SK-N-SH treated with all-trans-retinoic acid at 6 μM for 48 hours (cell line): ENCODE data around the gene FBXO24.

ENCODE experiments used
- ATAC-seq: fragments of 200-7000 bp; cut with Tn5 transposase; 3 replicates; pipeline ENCODE4 v1.9.1; 2020; ENCODE audit warnings: mild to moderate bottlenecking, moderate library complexity
- ARNTL ChIP-seq: fragments of 450-650 bp; formaldehyde crosslinking; IDR thresholded peaks from 2 replicates; pipeline ENCODE4 v1.5.0; 2020; ENCODE audit warnings: low read depth, mild to moderate bottlenecking, moderate library complexity, borderline replicate concordance
- CSDC2 ChIP-seq: fragments of 250-450 bp; sonication (Bioruptor Pico); IDR thresholded peaks from 2 replicates; pipeline ENCODE4 v1.5.0; 2020; ENCODE audit warnings: mild to moderate bottlenecking, moderate library complexity
- ESRRG ChIP-seq: fragments of 250-450 bp; sonication (Bioruptor Pico); IDR thresholded peaks from 2 replicates; pipeline ENCODE4 v1.6.1; 2021; ENCODE audit warnings: mild to moderate bottlenecking
- PPARA ChIP-seq: fragments of 250-450 bp; sonication (Bioruptor Pico); IDR thresholded peaks from 2 replicates; pipeline ENCODE4 v1.5.0; 2020; ENCODE audit warnings: mild to moderate bottlenecking, borderline replicate concordance
- SNAI2 ChIP-seq: fragments of 250-450 bp; sonication (Bioruptor Pico); IDR thresholded peaks from 2 replicates; pipeline ENCODE4 v1.5.0; 2020; ENCODE audit warnings: mild to moderate bottlenecking, moderate library complexity
- TOX ChIP-seq: fragments of 250-450 bp; sonication (Bioruptor Pico); IDR thresholded peaks from 2 replicates; pipeline ENCODE4 v1.8.0; 2021; ENCODE audit warnings: mild to moderate bottlenecking, moderate library complexity, borderline replicate concordance
- ZFP3 ChIP-seq: fragments of 250-450 bp; sonication (Bioruptor Pico); IDR thresholded peaks from 2 replicates; pipeline ENCODE4 v1.5.0; 2020; ENCODE audit warnings: mild to moderate bottlenecking, moderate library complexity
- ZFP30 ChIP-seq: fragments of 450-650 bp; formaldehyde crosslinking; IDR thresholded peaks from 2 replicates; pipeline ENCODE4 v1.5.0; 2022; ENCODE audit warnings: mild to moderate bottlenecking, moderate library complexity
- ZNF565 ChIP-seq: fragments of 450-650 bp; formaldehyde crosslinking; conservative IDR thresholded peaks from 2 replicates; pipeline ENCODE4 v1.5.0; 2020; ENCODE audit warnings: low read depth, mild to moderate bottlenecking, moderate library complexity
- TF ChIP-seq, protein P1 (sequence below): fragments of 250-450 bp; sonication (Bioruptor Pico); IDR thresholded peaks from 2 replicates; pipeline ENCODE4 v1.5.1; 2020; ENCODE audit warnings: low read depth, mild to moderate bottlenecking, moderate library complexity
- TF ChIP-seq, protein P2 (sequence below): fragments of 250-450 bp; sonication (Bioruptor Pico); IDR thresholded peaks from 2 replicates; pipeline ENCODE4 v1.8.0; 2021; ENCODE audit warnings: low read depth, mild to moderate bottlenecking, moderate library complexity, borderline replicate concordance
- TF ChIP-seq, protein P3 (sequence below): fragments of 250-450 bp; sonication (Bioruptor Pico); IDR thresholded peaks from 2 replicates; pipeline ENCODE4 v1.5.1; 2021; ENCODE audit warnings: mild to moderate bottlenecking, moderate library complexity

FBXO24 gene

DNA sequence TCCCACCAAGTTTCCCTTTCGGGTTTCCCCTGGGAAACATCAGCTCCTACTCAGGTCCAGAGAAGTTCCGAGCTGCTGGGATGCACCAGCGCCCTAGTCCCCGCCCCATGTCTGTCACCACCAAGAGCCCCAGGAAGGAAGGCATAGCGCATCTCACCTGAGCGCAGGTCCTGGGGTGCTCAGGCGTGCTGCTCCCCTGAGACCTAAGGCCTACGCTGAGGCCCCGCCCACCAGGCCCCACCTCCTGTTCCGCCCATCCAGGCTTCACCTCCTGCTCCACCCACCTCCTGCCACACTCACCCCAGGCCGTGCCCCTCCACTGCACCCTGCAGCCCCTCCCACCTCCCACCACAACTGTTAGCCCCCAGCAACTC is 56.4 kb downstream of the FBXO24 start (continued):
- TF ChIP-seq ZFP3 (CRISPR knock-in tag), result no peak
- no peak for TF ChIP-seq TOX (CRISPR knock-in tag)
- TF ChIP-seq, protein P1, sequence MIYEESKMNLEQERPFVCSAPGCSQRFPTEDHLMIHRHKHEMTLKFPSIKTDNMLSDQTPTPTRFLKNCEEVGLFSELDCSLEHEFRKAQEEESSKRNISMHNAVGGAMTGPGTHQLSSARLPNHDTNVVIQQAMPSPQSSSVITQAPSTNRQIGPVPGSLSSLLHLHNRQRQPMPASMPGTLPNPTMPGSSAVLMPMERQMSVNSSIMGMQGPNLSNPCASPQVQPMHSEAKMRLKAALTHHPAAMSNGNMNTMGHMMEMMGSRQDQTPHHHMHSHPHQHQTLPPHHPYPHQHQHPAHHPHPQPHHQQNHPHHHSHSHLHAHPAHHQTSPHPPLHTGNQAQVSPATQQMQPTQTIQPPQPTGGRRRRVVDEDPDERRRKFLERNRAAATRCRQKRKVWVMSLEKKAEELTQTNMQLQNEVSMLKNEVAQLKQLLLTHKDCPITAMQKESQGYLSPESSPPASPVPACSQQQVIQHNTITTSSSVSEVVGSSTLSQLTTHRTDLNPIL (CRISPR knock-in tag), result no peak
- TF ChIP-seq CSDC2 (CRISPR knock-in tag), result no peak
- TF ChIP-seq, protein P2, sequence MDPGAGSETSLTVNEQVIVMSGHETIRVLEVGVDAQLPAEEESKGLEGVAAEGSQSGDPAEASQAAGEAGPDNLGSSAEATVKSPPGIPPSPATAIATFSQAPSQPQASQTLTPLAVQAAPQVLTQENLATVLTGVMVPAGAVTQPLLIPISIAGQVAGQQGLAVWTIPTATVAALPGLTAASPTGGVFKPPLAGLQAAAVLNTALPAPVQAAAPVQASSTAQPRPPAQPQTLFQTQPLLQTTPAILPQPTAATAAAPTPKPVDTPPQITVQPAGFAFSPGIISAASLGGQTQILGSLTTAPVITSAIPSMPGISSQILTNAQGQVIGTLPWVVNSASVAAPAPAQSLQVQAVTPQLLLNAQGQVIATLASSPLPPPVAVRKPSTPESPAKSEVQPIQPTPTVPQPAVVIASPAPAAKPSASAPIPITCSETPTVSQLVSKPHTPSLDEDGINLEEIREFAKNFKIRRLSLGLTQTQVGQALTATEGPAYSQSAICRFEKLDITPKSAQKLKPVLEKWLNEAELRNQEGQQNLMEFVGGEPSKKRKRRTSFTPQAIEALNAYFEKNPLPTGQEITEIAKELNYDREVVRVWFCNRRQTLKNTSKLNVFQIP (CRISPR knock-in tag), result no peak
- no peak for TF ChIP-seq ZFP30 (CRISPR knock-in tag)

DNA sequence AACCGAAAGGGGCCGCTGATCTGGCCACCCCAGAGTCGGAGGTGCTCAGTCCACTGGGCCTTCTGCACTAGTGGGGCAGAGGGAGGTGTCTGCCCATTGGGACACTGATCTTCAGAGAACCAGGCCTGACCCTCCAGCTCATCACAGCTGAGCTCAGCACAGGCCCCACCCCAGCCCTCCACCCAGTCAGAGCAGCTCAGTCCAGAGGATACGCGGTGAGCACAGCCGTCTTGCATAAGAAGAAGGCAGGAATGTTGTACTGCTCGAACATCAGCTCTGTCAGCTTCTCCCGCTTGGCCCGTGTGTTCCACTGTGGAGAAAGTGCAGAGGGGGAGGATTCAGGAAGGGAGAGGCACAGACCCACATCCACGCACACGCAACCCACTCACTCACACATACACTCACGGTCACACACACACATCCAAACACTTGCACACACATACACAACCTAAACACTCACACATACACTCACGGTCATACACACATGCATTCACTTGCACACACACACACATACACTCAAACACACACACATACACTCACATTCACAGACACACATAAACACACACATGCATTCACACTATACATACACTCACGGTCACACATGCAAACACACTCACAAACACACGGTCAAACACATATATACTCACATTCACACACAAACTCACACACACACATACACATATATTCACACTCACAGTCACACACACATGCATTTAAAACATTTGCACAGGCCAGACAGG is 63.9 kb downstream of the FBXO24 start:
- ATAC-seq, result no peak
- TF ChIP-seq, protein P3, sequence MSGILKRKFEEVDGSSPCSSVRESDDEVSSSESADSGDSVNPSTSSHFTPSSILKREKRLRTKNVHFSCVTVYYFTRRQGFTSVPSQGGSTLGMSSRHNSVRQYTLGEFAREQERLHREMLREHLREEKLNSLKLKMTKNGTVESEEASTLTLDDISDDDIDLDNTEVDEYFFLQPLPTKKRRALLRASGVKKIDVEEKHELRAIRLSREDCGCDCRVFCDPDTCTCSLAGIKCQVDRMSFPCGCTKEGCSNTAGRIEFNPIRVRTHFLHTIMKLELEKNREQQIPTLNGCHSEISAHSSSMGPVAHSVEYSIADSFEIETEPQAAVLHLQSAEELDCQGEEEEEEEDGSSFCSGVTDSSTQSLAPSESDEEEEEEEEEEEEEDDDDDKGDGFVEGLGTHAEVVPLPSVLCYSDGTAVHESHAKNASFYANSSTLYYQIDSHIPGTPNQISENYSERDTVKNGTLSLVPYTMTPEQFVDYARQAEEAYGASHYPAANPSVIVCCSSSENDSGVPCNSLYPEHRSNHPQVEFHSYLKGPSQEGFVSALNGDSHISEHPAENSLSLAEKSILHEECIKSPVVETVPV (CRISPR knock-in tag), result no peak
- TF ChIP-seq ESRRG (CRISPR knock-in tag) (no peak), PPARA (CRISPR knock-in tag) (no peak), ZFP3 (CRISPR knock-in tag) (no peak), TOX (CRISPR knock-in tag) (no peak), ARNTL (CRISPR knock-in tag) (no peak), SNAI2 (CRISPR knock-in tag) (no peak), ZNF565 (CRISPR knock-in tag) (no peak)
